HG03139 (cell line): ENCODE data around the gene CLPTM1L.
"Not testable (repeated sequence)": the region's sequence is repeated elsewhere in the genome, so short reads cannot be mapped to it uniquely, and the experiment has no call there.

Source experiments
- ATAC-seq: cut with Tn5 transposase; IDR thresholded peaks from one replicate; pipeline ENCODE4 v1.9.1; 2021; ENCODE audit not compliant: unreplicated experiment

Gene CLPTM1L

DNA sequence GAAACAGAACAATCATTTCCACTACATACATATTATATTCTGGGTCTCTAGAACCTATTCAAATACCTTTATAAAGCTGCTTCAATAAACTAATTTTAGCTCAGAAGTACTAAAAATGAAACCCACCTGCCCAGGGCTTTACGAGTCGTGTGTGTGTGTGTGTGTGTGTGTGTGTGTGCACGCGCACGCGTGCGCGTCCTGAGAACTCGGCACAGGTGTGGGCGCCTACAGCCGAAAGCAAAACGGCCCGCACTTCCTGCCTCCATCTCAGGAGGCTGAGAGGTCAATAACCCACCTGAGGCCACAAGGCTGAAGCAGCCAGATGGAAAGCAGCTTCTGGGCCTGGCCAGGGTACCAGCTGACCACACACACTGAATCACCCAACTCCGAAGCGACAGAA, 3.0 kb downstream of the CLPTM1L start:
- no peak for ATAC-seq

DNA sequence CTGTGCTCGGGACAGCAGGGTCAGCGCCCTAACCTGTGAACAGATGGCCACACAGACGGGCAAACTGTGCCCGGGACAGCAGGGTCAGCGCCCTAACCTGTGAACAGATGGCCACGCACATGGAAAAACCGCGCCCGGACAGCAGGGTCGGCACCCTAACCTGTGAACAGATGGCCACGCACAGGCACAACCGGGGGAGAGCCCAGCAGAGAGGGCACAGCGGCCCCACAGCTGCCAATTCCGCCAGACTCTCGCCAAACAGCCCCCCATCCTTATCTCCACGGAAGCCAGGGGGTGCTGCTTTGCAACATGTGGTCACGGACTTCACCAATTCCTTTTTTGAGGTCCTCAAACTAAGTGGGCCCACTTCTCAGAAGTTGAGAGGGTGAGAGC, 5.1 kb downstream of the CLPTM1L start:
- ATAC-seq, result not testable (repeated sequence)

DNA sequence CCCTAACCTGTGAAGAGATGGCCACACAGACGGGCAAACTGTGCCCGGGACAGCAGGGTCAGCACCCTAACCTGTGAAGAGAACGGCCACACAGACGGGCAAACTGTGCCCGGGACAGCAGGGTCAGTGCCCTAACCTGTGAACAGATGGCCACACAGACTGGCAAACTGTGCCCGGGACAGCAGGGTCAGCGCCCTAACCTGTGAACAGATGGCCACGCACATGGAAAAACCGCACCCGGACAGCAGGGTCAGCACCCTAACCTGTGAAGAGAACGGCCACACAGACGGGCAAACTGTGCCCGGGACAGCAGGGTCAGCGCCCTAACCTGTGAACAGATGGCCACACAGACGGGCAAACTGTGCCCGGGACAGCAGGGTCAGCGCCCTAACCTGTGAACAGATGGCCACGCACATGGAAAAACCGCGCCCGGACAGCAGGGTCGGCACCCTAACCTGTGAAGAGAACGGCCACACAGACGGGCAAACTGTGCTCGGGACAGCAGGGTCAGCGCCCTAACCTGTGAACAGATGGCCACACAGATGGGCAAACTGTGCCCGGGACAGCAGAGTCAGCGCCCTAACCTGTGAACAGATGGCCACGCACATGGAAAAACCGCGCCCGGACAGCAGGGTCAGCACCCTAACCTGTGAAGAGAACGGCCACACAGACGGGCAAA, 5.6 kb downstream of the CLPTM1L start:
- not testable (repeated sequence) for ATAC-seq

DNA sequence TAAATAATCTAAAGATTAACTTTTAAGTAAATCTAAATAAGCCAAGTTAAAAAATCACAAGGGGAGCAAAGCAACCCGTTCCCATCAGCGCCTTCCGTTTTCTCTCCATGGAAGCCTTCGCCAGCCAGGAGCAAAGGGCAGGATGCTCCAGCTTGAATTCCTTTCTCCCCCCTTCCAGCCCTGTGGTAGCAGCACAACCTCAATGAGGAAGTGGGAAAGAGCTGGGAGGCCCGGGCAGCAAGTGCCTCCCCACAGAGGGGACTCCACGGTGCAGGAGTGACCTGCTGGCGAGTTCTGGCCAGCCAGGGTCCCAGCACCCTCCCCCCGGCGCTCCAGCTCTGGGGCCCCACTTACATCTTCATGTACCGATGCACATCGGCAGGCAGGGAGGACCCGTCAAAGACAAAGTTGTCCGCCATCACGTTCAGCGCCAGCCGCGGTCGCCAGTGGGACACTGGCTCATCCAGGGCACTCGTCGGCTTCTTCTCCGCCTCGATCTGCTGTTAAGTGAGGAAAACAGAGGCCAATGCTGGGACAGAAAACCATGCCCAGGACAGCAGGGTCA, 6.3 kb downstream of the CLPTM1L start:
- no peak for ATAC-seq

DNA sequence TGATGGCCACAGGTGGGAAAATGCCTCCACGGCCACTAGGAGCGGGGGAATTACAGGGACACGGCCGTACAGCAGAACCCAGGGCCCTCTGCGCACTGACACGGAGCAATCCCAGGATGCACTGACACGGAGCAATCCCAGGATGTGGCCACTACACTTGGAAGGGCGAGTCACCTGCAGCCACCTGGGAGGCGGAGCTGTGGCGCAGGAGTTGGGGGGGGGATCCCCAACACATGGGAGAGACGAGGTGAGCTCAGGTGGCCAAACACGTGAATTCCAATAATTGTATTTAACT, 6.8 kb downstream of the CLPTM1L start:
- ATAC-seq, result no peak

GRCh38 chr5:1337489-1338195, 7.3 kb downstream of the CLPTM1L start:
- no peak for ATAC-seq

DNA sequence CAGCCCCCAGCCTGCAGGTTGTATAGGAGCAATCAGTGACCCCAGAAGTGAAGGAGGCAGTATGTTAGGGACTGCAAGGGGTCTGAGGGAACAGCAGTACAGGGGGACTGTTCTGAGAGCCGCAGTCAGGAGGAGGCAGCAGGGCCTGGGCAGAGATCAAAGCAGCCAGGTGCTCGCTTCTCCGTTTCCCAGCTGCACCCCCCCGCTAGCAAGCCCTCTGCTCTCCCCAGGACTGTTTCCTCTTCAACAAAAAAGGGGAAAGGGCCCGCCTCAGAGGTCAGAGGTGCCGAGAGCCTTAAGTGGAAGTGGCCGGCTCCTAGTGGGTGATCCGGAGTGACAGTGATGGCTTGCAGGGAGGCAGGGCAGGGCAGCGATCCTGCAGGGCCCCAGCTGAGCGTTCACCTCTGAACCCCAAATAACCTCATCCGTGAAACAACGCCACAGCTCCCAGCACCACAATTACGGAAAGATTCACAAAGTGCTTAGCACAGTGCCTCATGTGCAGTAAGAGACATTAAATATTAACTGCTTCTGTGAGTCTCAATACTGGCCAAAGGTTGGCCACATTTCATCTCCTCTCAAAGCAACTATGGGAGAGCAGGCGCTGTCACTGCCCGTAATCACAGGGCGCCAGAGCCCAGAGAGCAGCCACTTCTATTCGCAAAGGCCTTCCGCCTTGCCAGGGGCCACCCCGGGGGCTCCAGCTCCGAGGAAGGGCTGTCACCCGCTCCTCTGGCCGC, 8.0 kb downstream of the CLPTM1L start:
- no peak for ATAC-seq

GRCh38 chr5:1336106-1336561, 8.8 kb downstream of the CLPTM1L start:
- no peak for ATAC-seq

DNA sequence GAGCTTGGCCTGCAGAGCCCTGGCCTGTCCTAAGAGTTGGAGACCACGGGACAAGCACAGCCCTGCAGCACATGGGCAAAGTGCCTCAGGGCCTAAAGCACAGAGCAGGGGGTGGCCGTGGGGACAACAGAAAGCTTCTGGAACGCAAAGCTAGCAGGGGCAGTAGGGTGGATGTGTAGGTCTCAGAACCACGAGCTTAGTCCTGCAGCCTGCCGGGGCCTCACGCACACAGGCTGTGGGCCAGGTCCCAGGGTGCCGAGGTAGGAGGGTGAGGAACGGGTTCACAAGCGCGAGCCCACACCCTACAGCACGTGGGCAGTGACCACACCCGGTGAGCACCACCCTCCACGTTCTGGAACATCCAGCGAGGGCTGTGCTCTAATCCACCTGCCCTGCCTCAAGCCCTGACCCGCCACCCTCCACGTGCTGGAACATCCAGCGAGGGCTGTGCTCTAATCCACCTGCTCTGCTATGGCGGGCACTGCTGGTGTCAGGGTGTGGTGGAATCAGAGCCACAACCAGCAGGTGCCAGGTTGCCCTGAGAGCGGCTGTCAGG, 9.3 kb downstream of the CLPTM1L start:
- ATAC-seq, result no peak

DNA sequence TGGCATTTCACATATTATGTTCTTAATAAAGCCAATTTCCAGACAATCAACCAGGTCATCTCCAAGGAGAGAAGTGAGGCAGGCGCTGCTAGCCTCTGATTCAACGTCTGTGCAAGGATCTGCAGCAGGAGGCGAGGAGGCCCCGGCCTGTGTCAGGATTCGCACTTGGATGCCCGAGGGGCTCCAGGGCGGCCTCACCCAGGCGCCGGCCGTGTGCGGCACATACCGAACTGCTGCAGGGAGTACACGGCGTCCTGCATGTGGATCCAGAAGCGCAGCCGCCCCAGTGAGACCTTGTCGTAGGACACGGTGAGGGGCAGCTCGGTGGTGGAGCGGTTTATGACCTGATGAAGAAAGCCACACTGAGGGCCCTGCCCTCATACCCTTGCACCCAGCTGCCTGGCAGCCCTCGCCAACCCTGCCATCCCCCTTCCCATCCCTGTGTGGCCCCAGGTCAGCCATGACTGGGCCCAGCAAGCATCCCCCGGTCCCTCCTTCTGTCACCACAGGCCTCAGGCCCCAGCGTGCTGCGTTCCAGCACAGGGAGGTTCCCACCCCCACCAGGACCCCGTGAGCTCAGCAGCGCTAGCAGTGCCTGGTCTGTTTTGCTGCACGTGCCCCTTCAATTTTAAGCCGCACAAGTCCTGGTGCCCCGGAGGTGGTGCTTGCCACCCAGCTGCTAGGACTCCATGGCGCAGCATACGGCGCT, 9.9 kb downstream of the CLPTM1L start:
- ATAC-seq, result no peak

DNA sequence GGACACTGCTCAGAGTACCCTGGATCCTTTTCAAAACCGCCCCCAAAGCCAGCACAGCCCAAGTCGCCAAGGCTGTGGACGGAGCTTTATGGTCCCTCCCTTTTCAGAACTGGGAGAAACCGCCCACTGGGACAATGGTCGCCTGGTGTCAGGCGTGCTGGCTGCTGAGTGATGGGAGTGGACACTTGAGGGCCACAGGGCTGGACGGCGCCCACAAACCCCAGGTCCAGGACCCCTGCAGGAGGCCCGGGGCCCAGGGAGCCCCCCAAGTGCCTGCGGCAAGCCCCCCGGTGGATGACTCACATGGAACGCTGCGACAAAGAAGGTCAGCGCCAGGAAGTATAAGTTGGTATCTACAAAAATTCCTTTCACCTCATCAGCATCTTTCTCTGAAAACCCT, 10.9 kb downstream of the CLPTM1L start:
- ATAC-seq, result no peak

DNA sequence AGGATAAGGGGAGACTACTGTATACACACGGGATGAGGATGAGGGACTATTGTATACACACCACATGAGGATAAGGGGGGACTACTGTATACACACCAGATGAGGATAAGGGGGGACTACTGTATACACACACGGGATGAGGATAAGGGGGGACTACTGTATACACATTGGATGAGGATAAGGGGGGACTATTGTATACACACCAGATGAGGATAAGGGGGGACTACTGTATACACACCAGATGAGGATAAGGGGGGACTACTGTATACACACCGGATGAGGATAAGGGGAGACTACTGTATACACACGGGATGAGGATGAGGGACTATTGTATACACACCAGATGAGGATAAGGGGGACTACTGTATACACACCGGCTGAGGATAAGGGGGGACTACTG, 11.6 kb downstream of the CLPTM1L start:
- ATAC-seq, result not testable (repeated sequence)

DNA sequence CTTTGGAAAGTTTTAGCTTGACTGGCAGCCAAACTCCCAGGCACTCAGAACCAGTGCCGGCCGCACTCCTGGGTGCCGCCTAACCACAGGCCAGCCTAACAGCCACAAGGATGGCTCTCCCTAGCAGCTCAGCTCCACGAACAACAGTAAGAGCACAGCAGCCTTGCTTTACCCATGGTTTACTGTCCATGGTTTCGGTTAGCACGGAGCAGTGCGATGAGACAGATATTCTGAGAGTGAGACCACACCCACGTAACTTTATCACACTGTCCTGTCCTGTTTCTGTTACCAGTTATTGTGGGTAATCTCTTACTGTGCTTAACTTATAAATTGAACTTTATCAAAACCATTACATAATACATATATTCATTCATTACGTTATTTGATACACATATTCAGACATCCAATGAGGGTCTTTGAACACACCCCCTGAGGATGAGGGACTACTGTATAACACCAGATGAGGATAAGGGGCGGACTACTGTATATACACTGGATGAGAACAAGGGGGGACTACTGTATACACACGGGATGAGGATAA, 12.4 kb downstream of the CLPTM1L start:
- no peak for ATAC-seq

DNA sequence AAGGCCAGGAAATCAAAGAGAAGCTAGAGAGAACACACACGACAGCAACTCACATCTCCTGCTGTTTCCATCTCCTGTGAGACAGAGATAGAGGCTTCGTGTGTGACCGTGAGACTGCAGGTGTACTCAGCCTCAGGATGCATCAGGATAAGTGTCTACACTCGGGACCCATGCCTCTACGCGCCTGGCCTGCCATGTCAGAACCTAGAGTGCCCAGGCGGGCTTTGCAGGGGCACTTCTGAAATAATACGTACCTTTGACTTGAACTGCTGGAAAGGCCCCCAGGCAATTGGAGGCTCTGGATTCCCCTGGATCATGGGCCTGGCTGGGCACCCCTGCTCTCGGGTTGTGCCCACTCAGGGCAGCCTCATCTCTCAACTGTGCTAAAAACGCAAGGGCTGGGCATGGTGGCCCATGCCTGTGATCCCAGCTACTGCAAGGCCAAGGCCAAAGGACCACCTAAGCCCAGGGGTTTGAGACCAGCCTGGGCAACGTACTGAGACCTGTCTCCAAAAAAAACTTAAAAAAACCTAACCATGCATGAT, 13.0 kb downstream of the CLPTM1L start:
- ATAC-seq, result no peak

DNA sequence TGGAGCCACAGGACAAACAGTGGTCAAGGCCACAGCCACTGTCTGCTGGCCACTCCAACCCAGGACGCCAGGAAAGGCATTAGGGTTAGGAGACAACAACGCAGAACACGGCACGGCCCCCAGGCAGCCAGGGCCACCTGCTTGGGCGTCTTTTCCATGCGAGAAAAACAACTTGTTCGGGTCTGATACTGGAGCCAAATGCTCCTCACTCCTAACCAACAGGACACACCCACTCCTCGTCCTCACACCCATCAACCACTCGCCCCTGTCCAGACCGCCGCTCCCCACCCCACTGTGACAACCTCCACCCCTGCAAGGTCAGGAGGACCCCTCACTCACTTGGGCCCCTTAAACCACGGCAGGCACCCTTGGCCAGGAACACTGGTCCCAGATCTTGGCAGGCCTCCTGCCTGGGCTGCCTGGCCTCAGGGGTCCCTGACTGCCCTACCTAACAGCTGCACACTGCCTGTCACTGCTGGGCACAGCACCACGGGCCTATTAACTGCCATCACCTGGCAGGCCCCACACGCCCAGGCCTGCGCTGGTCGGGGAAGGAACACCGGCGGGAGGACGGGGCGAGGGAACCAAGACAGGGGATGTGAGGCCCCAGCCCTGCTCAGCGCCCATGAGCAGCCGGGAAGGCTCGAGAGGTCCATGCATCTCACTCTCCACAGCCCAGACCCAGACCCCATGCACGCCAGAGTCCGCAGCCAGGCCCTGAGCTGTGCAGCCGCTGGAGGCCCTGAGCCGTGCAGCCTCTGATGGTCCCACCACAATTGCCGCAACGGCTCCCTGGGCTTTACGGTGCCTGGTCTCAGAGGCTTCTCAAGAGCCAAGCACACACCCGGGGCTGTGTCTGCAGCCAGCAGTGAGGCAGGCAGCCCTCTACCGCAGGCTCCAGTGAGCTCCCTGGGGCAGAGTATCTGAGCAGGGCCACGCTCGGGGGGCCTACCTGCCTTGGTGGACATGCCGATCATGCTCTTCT, 13.8 kb downstream of the CLPTM1L start:
- no peak for ATAC-seq

- no peak for ATAC-seq
These were observed 14.6 kb downstream of the CLPTM1L start for GRCh38 chr5:1330146-1330846.

- ATAC-seq, result no peak
These were observed 15.8 kb downstream of the CLPTM1L start for GRCh38 chr5:1329111-1329579.
